ENCODE results near the gene CAMK1.

GRCh38 chr3:9731206-9732079 is 38.3 kb downstream of the CAMK1 start, which contains the start of gene BRPF1:
- TF ChIP-seq CTCF (conservative IDR thresholded peaks at IDR 0.05), result 0 out of 2 replicates have a peak, but pooled peaks have one; percentile 13
- TF ChIP-seq EZH2 (IDR thresholded peaks at IDR 0.05; ENCODE audit: low read depth), result no peak

Data from PC-9 (cell line).